ENCODE data around the gene ZNF415. TPM values are rescaled to one million over a fixed set of nuclear protein-coding genes. Genes with fewer than 3 reads are reported as not detected.

ZNF415 gene
- total RNA-seq, 1 experiment from 2014 or later = not detected

GRCh38 chr19:53156850-53157249 lies 24.1 kb upstream of the ZNF415 start (continued):
- TF ChIP-seq ZBTB33 (IDR thresholded peaks at IDR 0.05; ENCODE audit: extremely low read depth, insufficient replicate concordance, low read length) = no peak

- ChIA-PET POLR2A (no interaction called here), CTCF (no interaction called here), RAD21 (ENCODE audit: low non-redundant PET in 1 of 2, low total read pairs in 2 of 2, uncharacterized antibody in 2 of 2, unreplicated experiment in 2 of 2) (no interaction called here)
- Histone ChIP-seq H3K79me2 (ENCODE audit: insufficient read depth, low read length) (no peaks in the 10 kb centered on the region), H3K9me2 (ENCODE audit: insufficient read depth) (no peaks in the 10 kb centered on the region), H3K9ac (ENCODE audit: low read length) (no peak overlapping the region), H3K27me3 (ENCODE audit: insufficient read depth, low read length) (no peaks in the 10 kb centered on the region), H3K9me3 (ENCODE audit: control insufficient read depth in 1 of 2, insufficient read depth in 1 of 2, low read depth in 1 of 2, low read length in 2 of 2) (peaks cover 4 to 6% of the 10 kb centered on the region in 2 experiments; a peak in 1 of 4 replicates), H4K20me1 (ENCODE audit: insufficient read depth) (no peaks in the 10 kb centered on the region), H3K4me2 (ENCODE audit: low read length) (no peak overlapping the region), H3K27ac (ENCODE audit: low read depth, low read length) (no peak overlapping the region), H3K4me1 (ENCODE audit: control insufficient read depth in 1 of 2, insufficient read depth in 2 of 2, low read length in 2 of 2) (no peaks in the 10 kb centered on the region), H3K4me3 (replicated peaks in 1 of 2; ENCODE audit: low read depth in 1 of 2, low read length in 2 of 2) (no peak overlapping the region), H2AFZ (ENCODE audit: low read depth, low read length, poor library complexity, severe bottlenecking) (no peak overlapping the region), H3K36me3 (ENCODE audit: control insufficient read depth in 1 of 2, insufficient read depth in 2 of 2, low read length in 2 of 2) (no peaks in the 10 kb centered on the region)
- no peak for TF ChIP-seq CEBPB (IDR thresholded peaks at IDR 0.05; ENCODE audit: low read depth)
- TF ChIP-seq CTCF (IDR thresholded peaks at IDR 0.05 in 2 of 3, conservative IDR thresholded peaks at IDR 0.05 in 1 of 3; ENCODE audit: borderline replicate concordance in 1 of 3, insufficient read depth in 1 of 3, low read depth in 2 of 3, low read length in 2 of 3) = no peak
- TF ChIP-seq REST (IDR thresholded peaks at IDR 0.05; ENCODE audit: low read depth) = no peak
- no peak for TF ChIP-seq EGR1 (IDR thresholded peaks at IDR 0.05; ENCODE audit: low read depth)
- TF ChIP-seq ZNF274 (IDR thresholded peaks at IDR 0.05; ENCODE audit: low read depth, low read length) = no peak
- TF ChIP-seq RAD21 (IDR thresholded peaks at IDR 0.05; ENCODE audit: low read depth) = no peak
- no peak for TF ChIP-seq SIN3A (IDR thresholded peaks at IDR 0.05; ENCODE audit: low read depth)
- TF ChIP-seq ZBTB33 (IDR thresholded peaks at IDR 0.05; ENCODE audit: extremely low read depth, insufficient replicate concordance, low read length) = no peak
- TF ChIP-seq YY1 (IDR thresholded peaks at IDR 0.05; ENCODE audit: extremely low read depth, insufficient replicate concordance, low read depth, low read length) = no peak
- no peak for TF ChIP-seq CBX3 (IDR thresholded peaks at IDR 0.05; ENCODE audit: low read depth)
- no peak for TF ChIP-seq SRF (IDR thresholded peaks at IDR 0.05; ENCODE audit: low read depth)
- no peak for TF ChIP-seq EZH2 (IDR thresholded peaks at IDR 0.05)
- intact Hi-C loops (cut with micrococcal nuclease) = no loop called here
- ATAC-seq (no peak), DNase-seq (ENCODE audit: low read depth, low spot score) (no peak)
- no TSS peak for BruUV-seq (replicated peaks)
Measured at GRCh38 chr19:53147645-53148044, 14.9 kb upstream of the ZNF415 start.

All from HCT116 (cell line).